KOPT-K1 (cell line): ENCODE results near the gene ANO7.

Experiments used
- H3K27ac ChIP-seq: fragments of 200-600 bp; sonication (generic); 2 replicates; pipeline ENCODE4 v1.5.1; 2016; ENCODE audit warnings: antibody characterized with exemption, mild to moderate bottlenecking, low read depth, low read length; ENCODE audit not compliant: poor library complexity, severe bottlenecking
- H3K36me3 ChIP-seq: fragments of 200-600 bp; sonication (generic); 2 replicates; pipeline ENCODE4 v1.5.1; 2017; ENCODE audit warnings: antibody characterized with exemption, mild to moderate bottlenecking, low read length, moderate library complexity; ENCODE audit not compliant: insufficient read depth
- H3K9me3 ChIP-seq: fragments of 200-600 bp; sonication (generic); 2 replicates; pipeline ENCODE4 v1.5.1; 2017; ENCODE audit warnings: antibody characterized with exemption, low read length, mild to moderate bottlenecking; ENCODE audit not compliant: insufficient read depth, poor library complexity, severe bottlenecking

The ANO7 gene

DNA sequence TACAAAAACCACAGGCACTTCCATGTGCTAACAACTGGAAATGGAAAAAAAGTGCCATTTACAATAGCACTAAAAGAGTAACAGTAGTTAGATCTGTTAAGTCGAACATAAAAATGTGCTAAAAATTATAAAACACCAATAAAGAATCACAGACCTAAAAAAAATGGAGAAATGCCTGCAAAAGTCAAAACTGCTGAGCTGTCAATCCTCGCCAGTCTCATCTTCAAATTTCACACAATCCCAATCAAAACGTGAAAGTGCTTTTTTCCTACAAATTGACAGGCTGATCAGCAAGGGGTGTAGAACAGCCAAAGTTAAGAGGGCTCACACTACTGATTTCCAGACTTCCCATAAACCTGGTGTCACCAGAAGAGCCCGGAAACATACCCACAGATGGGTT is 53.2 kb downstream of the ANO7 start:
- no peak overlapping the region for H3K27ac ChIP-seq
- no peaks in the 10 kb centered on the region for H3K9me3 ChIP-seq
- peaks cover 99% of the 10 kb centered on the region for H3K36me3 ChIP-seq

DNA sequence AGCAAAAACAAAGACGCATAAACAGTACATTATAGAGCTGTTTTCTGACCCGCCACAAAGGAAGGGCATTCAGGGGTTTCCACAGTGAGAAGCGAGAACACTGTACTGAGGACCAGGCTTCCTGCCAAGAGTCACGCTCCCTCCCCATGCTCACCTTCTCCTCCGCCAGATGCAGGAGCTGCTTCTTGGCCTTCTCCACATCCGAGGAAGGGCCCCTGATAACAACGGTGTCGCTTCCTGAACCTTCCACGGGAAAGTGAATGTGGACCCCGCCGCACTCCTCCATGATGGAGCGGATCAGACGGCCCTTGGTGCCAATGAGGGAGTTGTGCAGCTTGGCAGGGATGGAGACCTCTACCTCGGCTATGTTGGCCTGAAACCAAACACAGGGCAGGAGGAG is 53.8 kb downstream of the ANO7 start:
- Histone ChIP-seq H3K27ac (no peak overlapping the region), H3K9me3 (no peaks in the 10 kb centered on the region), H3K36me3 (peaks cover 99% of the 10 kb centered on the region)

DNA sequence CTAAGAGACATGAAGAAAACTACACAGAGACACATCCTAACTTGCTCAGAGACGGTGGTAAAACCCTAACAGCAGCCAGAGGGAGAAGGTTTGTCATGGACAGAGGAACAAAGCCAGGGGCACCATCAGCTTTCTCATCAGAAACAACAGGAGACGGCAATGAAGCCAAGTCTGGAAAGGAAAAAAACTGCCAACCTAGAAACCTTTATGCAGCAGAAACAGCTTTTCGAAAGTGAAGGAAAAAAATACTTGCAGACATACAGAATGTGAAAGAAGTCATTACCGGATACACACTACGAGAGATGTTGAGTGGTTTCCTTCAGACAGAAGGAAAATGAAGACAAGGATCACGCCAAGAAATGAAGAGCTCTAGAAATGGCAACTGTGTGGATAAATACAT is 55.9 kb downstream of the ANO7 start:
- no peaks in the 10 kb centered on the region for H3K9me3 ChIP-seq
- no peak overlapping the region for H3K27ac ChIP-seq
- H3K36me3 ChIP-seq = peaks cover 99% of the 10 kb centered on the region

DNA sequence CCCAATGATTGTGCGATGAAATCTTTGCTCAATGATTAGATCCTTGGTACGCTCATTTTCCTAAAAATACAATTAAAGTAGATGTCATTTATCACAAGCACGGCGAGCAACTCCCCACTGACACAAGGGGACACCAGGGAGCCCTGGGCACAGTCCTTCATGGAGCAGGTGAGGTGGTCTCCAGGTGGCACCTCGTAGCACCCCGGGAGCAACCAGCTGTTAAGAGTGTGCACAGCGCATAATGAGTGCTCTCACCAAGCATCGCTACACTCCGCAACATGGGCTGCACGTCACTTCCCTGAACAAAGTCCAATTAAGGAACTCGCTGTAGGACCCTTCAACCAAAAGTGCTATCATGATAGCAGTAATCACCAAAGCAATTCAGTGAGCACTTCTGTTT is 59.8 kb downstream of the ANO7 start:
- H3K27ac ChIP-seq = no peak overlapping the region
- peaks cover 100% of the 10 kb centered on the region for H3K36me3 ChIP-seq
- H3K9me3 ChIP-seq = no peaks in the 10 kb centered on the region

DNA sequence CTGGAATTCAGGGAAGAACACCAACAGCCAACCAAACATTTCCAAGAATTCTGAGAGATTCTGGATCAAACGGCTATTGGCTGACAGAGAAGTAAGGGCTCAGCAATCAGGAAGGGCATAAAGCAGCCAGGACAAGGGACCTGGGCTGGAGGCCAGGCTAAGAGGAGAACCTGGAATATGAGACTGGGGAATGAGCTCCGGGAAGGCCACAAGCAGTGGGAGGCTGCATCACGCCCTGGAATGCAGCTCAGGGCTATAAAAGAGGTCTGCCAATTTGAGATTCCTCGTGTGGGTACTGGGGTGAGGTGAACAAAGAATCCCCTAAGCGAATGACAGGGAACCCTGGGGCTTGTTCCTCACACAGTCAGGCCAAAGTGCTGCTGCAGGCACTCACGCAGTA is 60.4 kb downstream of the ANO7 start:
- Histone ChIP-seq H3K27ac (no peak overlapping the region), H3K36me3 (peaks cover 100% of the 10 kb centered on the region), H3K9me3 (no peaks in the 10 kb centered on the region)

DNA sequence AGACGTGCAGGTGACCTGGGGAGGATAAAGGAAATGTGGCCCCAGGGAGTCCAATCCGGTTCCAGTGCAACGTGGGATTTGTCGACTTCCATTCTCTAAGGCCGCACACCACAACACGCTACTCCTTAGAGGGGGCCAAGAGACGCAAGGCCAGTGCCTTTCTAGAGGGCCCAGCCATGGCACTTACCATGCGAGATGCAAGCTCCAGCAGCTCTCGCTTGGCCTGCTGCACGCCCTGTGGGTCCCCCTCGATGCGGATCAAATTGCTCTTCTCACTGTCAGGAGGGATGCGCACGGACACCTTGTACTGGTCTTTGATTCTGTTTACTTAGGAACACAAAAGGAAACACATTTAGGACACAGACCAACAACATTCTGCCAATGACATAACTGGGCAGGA is 61.2 kb downstream of the ANO7 start:
- H3K36me3 ChIP-seq = peaks cover 100% of the 10 kb centered on the region
- H3K27ac ChIP-seq = no peak overlapping the region
- H3K9me3 ChIP-seq = no peaks in the 10 kb centered on the region

DNA sequence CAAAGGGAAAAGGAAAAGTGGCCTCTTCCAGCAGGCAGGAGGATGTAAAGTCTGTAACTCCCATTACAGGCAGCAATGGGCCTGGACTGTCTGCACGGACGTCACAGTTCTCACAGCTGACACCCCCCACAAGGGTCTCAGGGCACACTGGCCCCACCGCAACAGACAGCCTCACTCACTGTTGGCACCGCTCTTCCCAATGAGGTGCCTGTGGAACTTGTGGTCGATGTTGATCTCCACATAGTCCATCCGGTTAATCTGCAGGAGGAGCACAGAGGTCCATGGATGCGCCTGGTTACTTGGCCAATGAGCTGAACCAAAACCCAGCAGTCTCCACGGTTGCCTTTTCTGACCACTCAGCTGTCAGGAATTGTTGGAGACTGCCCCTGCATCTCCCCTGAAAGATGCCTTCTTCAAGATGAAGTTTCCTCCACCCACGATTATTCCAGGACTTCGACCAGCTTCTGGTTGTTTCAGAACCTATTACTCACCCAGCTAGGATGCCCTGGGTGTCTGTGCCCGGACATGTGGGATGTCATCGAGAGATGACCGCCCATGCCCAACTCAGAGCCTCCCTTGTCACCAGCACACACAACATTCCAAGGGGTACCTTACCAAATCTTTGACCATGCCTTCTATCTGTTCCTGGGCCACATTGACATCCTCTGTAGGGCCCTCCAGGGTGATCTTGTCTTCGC is 64.5 kb downstream of the ANO7 start:
- no peaks in the 10 kb centered on the region for H3K9me3 ChIP-seq
- H3K36me3 ChIP-seq = peaks cover 100% of the 10 kb centered on the region
- H3K27ac ChIP-seq = no peak overlapping the region

DNA sequence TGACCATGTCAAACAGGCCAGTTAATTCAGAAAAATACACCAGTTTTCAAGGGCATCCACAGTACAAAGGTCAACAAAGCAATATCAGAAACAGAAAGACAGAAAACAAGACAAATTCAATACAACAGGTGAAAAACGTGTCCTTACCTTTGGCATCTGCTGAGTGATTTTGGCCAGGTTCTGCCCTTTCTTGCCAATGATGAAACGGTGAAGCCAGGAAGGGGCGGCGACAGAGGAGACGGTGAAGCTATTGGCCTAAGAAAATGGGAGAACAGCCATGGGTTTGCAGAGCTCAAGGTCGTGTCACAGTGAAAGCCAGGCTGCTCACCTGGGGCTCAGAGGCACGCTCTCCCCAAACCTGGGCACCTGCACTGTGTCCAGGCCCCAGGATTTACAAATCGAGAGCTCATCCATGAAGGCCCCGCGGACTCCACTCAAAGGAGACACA is 66.5 kb downstream of the ANO7 start:
- Histone ChIP-seq H3K9me3 (no peaks in the 10 kb centered on the region), H3K36me3 (peaks cover 94% of the 10 kb centered on the region), H3K27ac (no peak overlapping the region)

DNA sequence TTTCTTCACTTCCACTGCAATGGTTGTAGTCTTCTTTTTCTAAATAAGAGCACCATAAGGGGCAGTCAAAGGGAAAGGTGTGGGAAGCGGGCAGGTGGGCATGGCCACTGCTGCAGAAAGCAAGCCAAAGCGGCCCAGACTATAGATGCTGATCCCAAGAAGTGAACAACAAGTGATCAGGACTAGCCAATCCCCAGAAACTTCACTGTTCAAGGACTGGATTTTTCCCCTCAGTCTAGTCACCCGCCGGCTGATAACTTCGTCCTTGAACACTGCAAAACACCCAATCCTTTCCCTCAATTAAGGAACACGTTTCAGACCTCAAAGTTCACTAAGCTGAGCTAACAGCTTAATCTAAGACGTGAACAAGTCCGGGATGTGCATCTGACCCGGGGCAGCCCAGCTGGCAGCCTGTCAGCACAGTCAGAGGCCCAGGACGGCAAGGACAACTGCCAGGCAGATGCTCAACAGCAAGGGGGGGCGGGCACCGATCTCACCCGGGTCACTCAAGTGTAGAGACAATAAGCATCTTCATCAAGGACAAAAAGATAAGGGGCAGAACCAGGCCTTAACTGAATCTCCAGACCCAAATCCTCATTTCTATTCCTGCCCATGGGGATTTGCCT is 67.2 kb downstream of the ANO7 start:
- Histone ChIP-seq H3K36me3 (peaks cover 94% of the 10 kb centered on the region), H3K27ac (no peak overlapping the region), H3K9me3 (no peaks in the 10 kb centered on the region)

DNA sequence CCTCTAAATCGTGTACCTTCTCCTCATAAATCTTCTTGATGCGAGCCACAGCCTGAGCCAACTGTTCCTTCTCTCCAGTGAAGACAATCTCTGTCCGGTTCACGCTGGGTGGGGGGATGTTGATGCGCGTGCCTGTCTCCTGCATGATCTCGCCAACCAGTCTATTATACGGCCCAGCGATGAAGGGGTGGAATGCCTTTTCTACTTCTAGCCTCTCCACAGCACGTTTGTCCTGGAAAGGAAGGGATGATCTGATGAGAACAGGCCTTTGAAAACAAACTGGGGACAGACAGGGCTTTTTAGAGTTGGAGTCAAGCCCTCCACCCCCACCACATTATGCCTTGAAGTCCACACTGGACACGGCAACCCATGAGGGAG is 67.7 kb downstream of the ANO7 start:
- H3K27ac ChIP-seq = no peak overlapping the region
- peaks cover 94% of the 10 kb centered on the region for H3K36me3 ChIP-seq
- H3K9me3 ChIP-seq = no peaks in the 10 kb centered on the region

DNA sequence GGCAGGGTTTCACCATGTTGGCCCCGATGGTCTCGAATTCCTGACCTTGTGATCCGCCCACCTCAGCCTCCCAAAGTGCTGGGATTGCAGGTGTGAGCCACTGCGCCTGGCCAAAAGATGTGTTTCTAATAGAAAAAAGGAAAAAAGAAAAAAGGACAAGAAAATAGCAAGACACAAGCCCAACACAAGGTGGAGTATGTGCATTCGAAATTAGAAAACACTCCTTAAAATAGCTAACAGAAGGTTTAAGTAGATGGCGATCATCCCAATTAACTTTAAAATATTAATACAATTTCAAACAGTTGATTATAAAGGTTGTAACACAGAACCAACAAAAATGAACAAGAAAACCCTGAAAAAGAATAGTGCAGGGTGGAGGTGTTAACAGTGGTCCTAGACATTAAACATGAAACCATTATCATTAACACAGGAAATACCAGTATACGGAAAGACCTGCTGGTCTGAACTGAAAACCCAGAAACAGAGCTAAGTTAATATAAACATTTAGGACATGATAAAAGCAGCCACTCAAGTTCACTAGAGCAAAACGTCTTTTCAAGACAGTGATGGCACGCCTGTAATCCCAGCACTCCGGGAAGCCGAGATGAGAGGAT is 69.0 kb downstream of the ANO7 start:
- H3K36me3 ChIP-seq = peaks cover 94% of the 10 kb centered on the region
- no peaks in the 10 kb centered on the region for H3K9me3 ChIP-seq
- no peak overlapping the region for H3K27ac ChIP-seq

DNA sequence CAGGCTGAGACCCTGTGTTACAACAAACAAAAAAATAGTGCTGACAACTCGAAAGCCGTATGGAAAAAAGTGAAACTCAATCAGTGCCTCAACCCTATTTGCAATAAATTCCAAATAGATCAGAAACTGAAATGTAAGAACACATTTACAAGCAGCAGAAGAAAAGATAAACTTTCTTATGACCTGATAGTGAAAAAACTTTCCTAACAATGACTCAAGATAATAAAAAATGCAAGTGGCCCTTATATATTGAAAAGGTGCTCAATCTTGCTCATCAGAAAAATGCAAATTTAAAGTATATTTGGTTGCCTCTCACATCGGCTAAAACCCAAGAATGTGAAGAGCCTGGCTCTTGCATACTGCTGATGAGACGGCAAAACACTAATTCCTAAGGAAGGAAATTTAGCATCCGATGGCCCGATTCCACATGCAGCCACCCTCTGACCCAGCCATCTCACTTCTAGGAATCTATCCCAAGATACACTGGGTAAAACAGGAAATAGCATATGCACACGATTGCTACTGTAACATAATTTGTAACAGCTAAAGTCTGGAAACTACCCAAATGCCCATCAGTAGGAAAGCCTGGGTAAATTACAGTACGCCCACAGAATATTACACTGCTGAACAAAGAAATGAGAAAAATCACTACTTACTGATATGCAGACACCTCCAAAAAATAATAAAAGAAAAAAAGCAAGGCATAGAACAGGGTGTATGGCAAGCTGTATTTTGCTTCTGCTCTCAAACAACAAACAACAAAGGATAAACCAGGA is 70.2 kb downstream of the ANO7 start:
- no peak overlapping the region for H3K27ac ChIP-seq
- H3K36me3 ChIP-seq = peaks cover 94% of the 10 kb centered on the region
- no peaks in the 10 kb centered on the region for H3K9me3 ChIP-seq

DNA sequence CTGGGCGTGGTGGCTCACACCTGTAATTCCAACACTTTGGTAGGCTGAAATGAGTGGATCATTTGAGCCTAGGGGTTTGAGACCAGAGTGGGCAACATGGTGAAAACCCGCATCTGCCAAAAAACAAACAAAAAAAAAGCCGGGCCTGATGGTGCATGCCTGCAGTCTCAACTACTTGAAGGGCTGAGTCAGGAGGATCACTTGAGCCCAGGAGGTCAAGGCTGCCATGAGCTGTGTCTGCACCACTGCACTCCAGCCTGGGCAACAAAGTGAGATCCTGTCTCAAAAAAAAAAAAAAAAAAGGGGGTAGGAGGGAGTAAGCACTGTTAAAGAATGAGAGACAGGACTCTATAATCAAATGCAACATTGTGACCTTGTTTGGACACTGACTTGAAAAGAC is 72.4 kb downstream of the ANO7 start:
- H3K9me3 ChIP-seq = no peaks in the 10 kb centered on the region
- no peak overlapping the region for H3K27ac ChIP-seq
- H3K36me3 ChIP-seq = peaks cover 90% of the 10 kb centered on the region

DNA sequence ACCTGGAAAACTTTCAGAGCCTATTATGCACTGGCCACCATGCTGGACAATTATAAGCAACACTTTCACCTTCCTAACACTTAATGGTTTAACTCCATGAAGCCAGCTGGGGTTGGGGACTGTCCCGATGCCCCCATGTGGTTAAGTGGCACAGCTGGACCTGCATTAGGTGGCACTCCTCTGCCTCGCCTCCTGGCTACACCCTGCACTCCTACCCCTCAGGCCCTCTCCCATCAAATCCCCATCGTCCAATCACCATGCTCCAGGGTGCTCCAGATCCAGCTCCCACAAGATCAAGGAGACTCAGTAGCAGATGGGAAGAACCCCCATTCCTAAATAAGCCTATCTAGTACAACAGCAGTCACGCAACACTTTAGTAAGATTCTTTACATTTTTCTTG is 73.2 kb downstream of the ANO7 start:
- Histone ChIP-seq H3K36me3 (peaks cover 90% of the 10 kb centered on the region), H3K27ac (no peak overlapping the region), H3K9me3 (no peaks in the 10 kb centered on the region)

DNA sequence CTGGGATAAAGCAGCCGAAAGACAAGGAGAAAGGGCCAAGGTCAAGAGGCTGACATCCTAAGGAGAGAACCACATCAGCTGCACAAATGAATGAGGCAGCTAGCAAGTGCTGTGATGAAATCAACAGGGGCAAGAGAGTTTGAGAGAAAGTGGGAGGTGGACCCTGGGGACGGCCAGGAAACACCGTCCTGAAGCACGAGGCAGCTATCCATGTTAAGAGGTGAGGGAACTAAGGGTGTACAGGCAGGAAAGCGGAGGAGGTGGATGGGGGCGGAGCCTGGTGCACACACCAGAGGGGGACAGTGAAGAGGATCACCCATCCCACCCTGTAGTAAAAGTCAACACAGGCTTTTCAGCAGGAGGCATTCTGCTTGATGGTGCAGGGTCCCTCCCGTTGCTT is 74.6 kb downstream of the ANO7 start:
- H3K27ac ChIP-seq = no peak overlapping the region
- H3K36me3 ChIP-seq = peaks cover 89% of the 10 kb centered on the region
- H3K9me3 ChIP-seq = no peaks in the 10 kb centered on the region
